ENCODE measurements around the gene MEIOSIN. TPM values are rescaled to one million over a fixed set of nuclear protein-coding genes. Genes with fewer than 3 reads are reported as not detected.

Gene MEIOSIN
- total and polyA plus RNA-seq, 2 of the 13 experiments (the other 11 are each of a cell fraction or from before 2014, with no cell fraction given), result not detected

GRCh38 chr19:45765702-45766295 is 32.6 kb downstream of the MEIOSIN start:
- no TSS peak for BruUV-seq (replicated peaks)
- no peak overlapping the region for H3K27ac ChIP-seq (ENCODE audit: extremely low read length, insufficient read depth, low read length)
- intact Hi-C loops (cut with micrococcal nuclease; ENCODE audit: unreplicated experiment) (loop anchor here (5.0 kb wide), 1 partner anchor 33 kb away; the partner anchor contains the start of genes FBXO46 and MEIOSIN), in situ Hi-C loops (cut with HindIII; ENCODE audit: extremely low pct_ligation_motif_present, low pct_unique_long_range_greater_than_20kb) (no loop called here)
- DNase-seq (ENCODE audit: low spot score) (no peak), ATAC-seq (no peak), FAIRE-seq (no peak)
- no peaks in the 10 kb centered on the region for H3K36me3 ChIP-seq (replicated peaks in 1 of 2; ENCODE audit: control insufficient read depth in 1 of 2, insufficient read depth in 2 of 2, low read length in 2 of 2)
- 94% methylated on average over 14 of the region's 23 CpGs for WGBS (ENCODE audit: low lambda C conversion rate)
- no peak overlapping the region for H2AFZ ChIP-seq (ENCODE audit: low read length)
- H3K27me3 ChIP-seq (ENCODE audit: control insufficient read depth in 1 of 2, insufficient read depth in 2 of 2, low read length in 2 of 2), result peaks cover 8 to 19% of the 10 kb centered on the region in 2 experiments; a peak in 3 of 5 replicates
- H4K20me1 ChIP-seq (ENCODE audit: insufficient read depth, low read length), result no peaks in the 10 kb centered on the region
- H3K4me2 ChIP-seq (ENCODE audit: low read depth, low read length), result no peak overlapping the region
- H3K4me3 ChIP-seq (replicated peaks in 1 of 3; ENCODE audit: insufficient read depth in 1 of 3, low read depth in 2 of 3, low read length in 3 of 3), result no peak overlapping the region
- H3K4me1 ChIP-seq (ENCODE audit: insufficient read depth, low read length), result peaks cover 10% of the 10 kb centered on the region; the same call in 1 of the 2 replicates
- POLR2A ChIA-PET, result interaction anchor here (0.5 kb wide), 1 partner anchor 10 kb away, joined by 3 read pairs; no protein-coding TSS in a partner anchor
- no peaks in the 10 kb centered on the region for H3K9me3 ChIP-seq (ENCODE audit: low read length)
- no peak overlapping the region for H3K9ac ChIP-seq (ENCODE audit: insufficient read depth, low read depth, low read length)
- CTCF ChIA-PET (ENCODE audit: low intra/inter-chr PET ratio, low total read pairs), result no interaction called here
- H3K79me2 ChIP-seq (ENCODE audit: insufficient read depth, low read length), result peaks cover 3% of the 10 kb centered on the region
- TF ChIP-seq HNRNPLL (IDR thresholded peaks at IDR 0.05; ENCODE audit: low read depth, low read length, poor library complexity, severe bottlenecking) (no peak), RAD21 (CRISPR knock-in tag; IDR thresholded peaks at IDR 0.05) (no peak), SALL2 (CRISPR knock-in tag; IDR thresholded peaks at IDR 0.05) (no peak), SRF (IDR thresholded peaks at IDR 0.05; ENCODE audit: low read depth, low read length) (no peak), ZNF468 (CRISPR knock-in tag; IDR thresholded peaks at IDR 0.05) (no peak), ZBTB7B (CRISPR knock-in tag; IDR thresholded peaks at IDR 0.05) (no peak), SRSF4 (IDR thresholded peaks at IDR 0.05; ENCODE audit: low read depth, low read length, poor library complexity, severe bottlenecking) (peak; percentile 48), FOXC1 (CRISPR knock-in tag; IDR thresholded peaks at IDR 0.05; ENCODE audit: borderline replicate concordance) (no peak), CENPT (CRISPR knock-in tag; IDR thresholded peaks at IDR 0.05; ENCODE audit: low read depth) (no peak), AGO1 (IDR thresholded peaks at IDR 0.05; ENCODE audit: low read depth, low read length, poor library complexity, severe bottlenecking) (peak; percentile 88), POLR2A (IDR thresholded peaks at IDR 0.05; ENCODE audit: insufficient read depth in 1 of 2, low read depth in 2 of 2, low read length in 2 of 2) (peak in 1 of 2 experiments; percentile 11; a peak in 2 of 4 replicates), ZNF121 (CRISPR knock-in tag; IDR thresholded peaks at IDR 0.05) (no peak), AGO2 (optimal IDR thresholded peaks at IDR 0.05; ENCODE audit: low read depth, low read length) (peak; percentile 88), RBFOX2 (IDR thresholded peaks at IDR 0.05; ENCODE audit: low read depth, low read length) (0 out of 2 replicates have a peak, but pooled peaks have one; percentile 15), ZBTB10 (CRISPR knock-in tag; IDR thresholded peaks at IDR 0.05; ENCODE audit: borderline replicate concordance) (no peak), HNRNPL (IDR thresholded peaks at IDR 0.05; ENCODE audit: low read depth, low read length) (no peak), ZMYM2 (CRISPR knock-in tag; IDR thresholded peaks at IDR 0.05) (no peak), ZBED4 (CRISPR knock-in tag; IDR thresholded peaks at IDR 0.05; ENCODE audit: borderline replicate concordance) (no peak), PHB2 (IDR thresholded peaks at IDR 0.05; ENCODE audit: partially characterized antibody) (no peak)

Measured in HepG2 (cell line).